Testis (tissue), 3 donors: ENCODE data around the gene C2CD5. TPM values are rescaled to one million over a fixed set of nuclear protein-coding genes. Genes with fewer than 3 reads are reported as not detected.
A peak's percentile ranks its signal among the peaks of the same experiment; 100 is the strongest.
"Not testable (repeated sequence)": the region's sequence is repeated elsewhere in the genome, so short reads cannot be mapped to it uniquely, and the experiment has no call there.

Source experiments
- DNase-seq: peaks from one replicate; pipeline ENCODE4 v3.0.0-alpha.2; 2019
- H3K27ac ChIP-seq, 2 donors: fragments of 200-600 bp; sonication (generic); one replicate each; pipeline ENCODE4 v1.5.1; 2019
- H3K27me3 ChIP-seq: fragments of 200-600 bp; sonication (generic); one replicate; pipeline ENCODE4 v1.5.1; 2019
- H3K36me3 ChIP-seq: fragments of 200-600 bp; sonication (generic); one replicate; pipeline ENCODE4 v1.5.1; 2017; ENCODE audit warnings: low read depth; ENCODE audit errors: missing control alignments
- H3K4me1 ChIP-seq: fragments of 200-600 bp; sonication (generic); one replicate; pipeline ENCODE4 v1.5.1; 2019
- H3K4me3 ChIP-seq, 2 donors: fragments of 200-600 bp; sonication (generic); one replicate each; pipeline ENCODE4 v1.5.1; 2017 to 2019
- H3K9me3 ChIP-seq: fragments of 200-600 bp; sonication (generic); one replicate; pipeline ENCODE4 v1.5.1; 2017
- CTCF ChIP-seq, 3 experiments: fragments of 450-650 bp in 2 of 3; fragments of 200-600 bp in 1 of 3; sonication (generic) in 1 of 3; IDR thresholded peaks; one replicate each; pipeline ENCODE4 v1.5.1; 2016 to 2019; ENCODE audit warnings: antibody characterized with exemption in 3 of 3, mild to moderate bottlenecking in 2 of 3, moderate library complexity in 1 of 3
- POLR2A ChIP-seq: fragments of 450-650 bp; IDR thresholded peaks from one replicate; pipeline ENCODE4 v1.6.1; 2017; ENCODE audit warnings: antibody characterized with exemption, mild to moderate bottlenecking, moderate library complexity
- WGBS, 2 donors: methylation state at CpG; one replicate each; pipeline ENCODE4 v1.1.5; 2018; 5-methylcytosine and 5-hydroxymethylcytosine counted together
- intact Hi-C: fragments of 100-400 bp; cut with DNase I; formaldehyde crosslinking; loops from one replicate; pipeline ENCODE4 v1.15.1; 2023; ENCODE audit warnings: low total_unique reads
- polyA plus RNA-seq: library from polyadenylated mRNA; stranded (reverse); fragments of 350-450 nt; fragmentation: Illumina TruSeq; extraction: RNeasy Lipid Tissue Mini Kit (QIAGEN cat#74804); gene quantifications from one replicate; pipeline ENCODE4 v1.2.3, GENCODE V29; 2014; ENCODE audit warnings: low read depth, low replicate concordance; ENCODE audit not compliant: insufficient read depth
- total RNA-seq, 2 donors: library from RNA; depleted of rRNA; stranded (reverse); fragments of >200 nt; gene quantifications; one replicate each; pipeline ENCODE4 v1.2.3, GENCODE V29; 2016

Gene C2CD5
- total and polyA plus RNA-seq, 3 donors from 2014 or later = 34.9 to 58.3 (median 42.7) TPM

GRCh38 chr12:22447223-22447622, 97.1 kb downstream of the C2CD5 start:
- Histone ChIP-seq H3K9me3 (no peaks in the 10 kb centered on the region), H3K36me3 (no peaks in the 10 kb centered on the region), H3K4me3 (no peak overlapping the region), H3K4me1 (no peaks in the 10 kb centered on the region), H3K27ac (no peak overlapping the region), H3K27me3 (no peaks in the 10 kb centered on the region)
- TF ChIP-seq CTCF (IDR thresholded peaks at IDR 0.05) (no peak), POLR2A (no peak)
- no peak for DNase-seq
- intact Hi-C loops = no loop called here
- 46 to 49% methylated on average over 4 of the region's 4 CpGs for WGBS, 2 donors

- not testable (repeated sequence) for H3K4me1 ChIP-seq
Measured at GRCh38 chr12:22444317-22444665, 100.1 kb downstream of the C2CD5 start.

GRCh38 chr12:22443379-22444316, 100.7 kb downstream of the C2CD5 start:
- H3K27me3 ChIP-seq = no peaks in the 10 kb centered on the region
- no peaks in the 10 kb centered on the region for H3K4me1 ChIP-seq
- WGBS, 2 donors = 18 to 22% methylated on average over 17 of the region's 17 CpGs
- no peak overlapping the region for H3K27ac ChIP-seq
- DNase-seq = peak; percentile 84
- H3K36me3 ChIP-seq = no peaks in the 10 kb centered on the region
- TF ChIP-seq CTCF (IDR thresholded peaks at IDR 0.05) (peak in 2 of 3 experiments; percentile 49 to 69), POLR2A (no peak)
- intact Hi-C loops = no loop called here
- no peak overlapping the region for H3K4me3 ChIP-seq
- H3K9me3 ChIP-seq = no peaks in the 10 kb centered on the region

More at GRCh38 chr12:22444317-22444665, 100.1 kb downstream of the C2CD5 start:
- DNase-seq, H3K27ac ChIP-seq, H3K36me3 ChIP-seq, intact Hi-C loops, H3K4me3 ChIP-seq, H3K9me3 ChIP-seq, H3K27me3 ChIP-seq: not testable (repeated sequence)
- WGBS, 2 donors = 69 to 76% methylated on average over 11 of the region's 11 CpGs

DNA sequence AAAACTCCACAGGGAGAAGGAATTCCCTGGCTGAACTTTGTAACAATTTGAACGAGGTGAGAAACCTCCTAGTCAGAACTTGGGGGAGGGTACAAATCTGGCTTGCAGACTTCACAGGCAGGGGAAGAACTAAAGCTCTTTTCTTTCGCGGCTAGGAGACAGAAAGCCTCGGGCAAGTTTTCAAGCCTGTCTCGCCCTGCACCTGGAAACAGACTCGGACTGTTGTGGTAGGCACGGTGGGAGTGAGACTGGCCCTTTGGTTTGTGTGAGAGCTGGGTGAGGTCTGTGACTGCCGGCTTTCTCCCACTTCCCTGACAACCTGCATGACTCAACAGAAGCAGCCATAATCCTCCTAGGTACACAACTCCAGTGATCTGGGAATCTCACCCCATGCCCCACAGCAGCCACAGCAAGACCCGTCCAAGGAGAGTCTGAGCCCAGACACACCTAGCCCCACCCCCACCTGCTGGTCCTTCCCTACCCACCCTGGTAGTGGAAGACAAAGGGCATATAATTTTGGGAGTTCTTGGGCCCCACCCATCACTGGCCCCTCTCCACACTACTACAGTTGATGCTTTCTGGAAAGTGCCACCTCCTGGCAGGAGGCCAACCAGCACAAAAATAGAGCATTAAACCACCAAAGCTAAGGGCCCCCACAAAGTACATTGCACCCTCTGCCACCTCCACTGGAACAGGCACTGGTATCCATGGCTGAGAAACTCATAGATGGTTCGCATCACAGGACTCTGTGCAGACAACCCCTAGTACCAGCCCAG, 107.1 kb downstream of the C2CD5 start:
- Histone ChIP-seq H3K27me3 (no peaks in the 10 kb centered on the region), H3K27ac (no peak overlapping the region), H3K9me3 (no peaks in the 10 kb centered on the region), H3K36me3 (no peaks in the 10 kb centered on the region), H3K4me3 (no peak overlapping the region), H3K4me1 (no peaks in the 10 kb centered on the region)
- intact Hi-C loops = no loop called here
- no peak for TF ChIP-seq CTCF (IDR thresholded peaks at IDR 0.05)
- no peak for TF ChIP-seq POLR2A
- WGBS, 2 donors = 63 to 72% methylated on average over 7 to 10 of the region's 10 CpGs
- DNase-seq = no peak

- Histone ChIP-seq H3K9me3 (no peaks in the 10 kb centered on the region), H3K36me3 (no peaks in the 10 kb centered on the region), H3K27me3 (no peaks in the 10 kb centered on the region), H3K27ac (no peak overlapping the region), H3K4me3 (no peak overlapping the region), H3K4me1 (no peaks in the 10 kb centered on the region)
- intact Hi-C loops = no loop called here
- TF ChIP-seq POLR2A = no peak
- no peak for TF ChIP-seq CTCF (IDR thresholded peaks at IDR 0.05)
- DNase-seq = no peak
- 86 to 93% methylated on average over 3 of the region's 3 CpGs for WGBS, 2 donors
Measured at GRCh38 chr12:22435583-22435982, 108.8 kb downstream of the C2CD5 start.
